Neuronal stem cell (in vitro differentiated cells): ENCODE results near the gene PIERCE2.
A peak's percentile ranks its signal among the peaks of the same experiment; 100 is the strongest.
"Not testable (repeated sequence)": the region's sequence is repeated elsewhere in the genome, so short reads cannot be mapped to it uniquely, and the experiment has no call there.

Source experiments
- DNase-seq: peaks from one replicate; pipeline ENCODE4 v3.0.0-alpha.2; 2013; ENCODE audit warnings: low spot score
- H2AFZ ChIP-seq: one replicate; pipeline ENCODE4 v1.6.1; 2013; ENCODE audit warnings: mild to moderate bottlenecking, low read length, inconsistent platforms
- H2AK5ac ChIP-seq: 2 replicates; pipeline ENCODE4 v1.6.1; 2013; ENCODE audit warnings: low read depth, mild to moderate bottlenecking, inconsistent platforms, low read length, moderate library complexity, mixed read lengths
- H2BK120ac ChIP-seq: 2 replicates; pipeline ENCODE4 v1.6.1; 2013; ENCODE audit warnings: low read depth, mild to moderate bottlenecking, inconsistent platforms, low read length, moderate library complexity, mixed read lengths
- H2BK12ac ChIP-seq: one replicate; pipeline ENCODE4 v1.6.1; 2013; ENCODE audit warnings: low read length, inconsistent platforms
- H2BK15ac ChIP-seq: 2 replicates; pipeline ENCODE4 v1.6.1; 2013; ENCODE audit warnings: mild to moderate bottlenecking, low read length, inconsistent platforms, mixed read lengths
- H2BK5ac ChIP-seq: one replicate; pipeline ENCODE4 v1.6.1; 2013; ENCODE audit warnings: inconsistent platforms, mild to moderate bottlenecking, low read length, moderate library complexity
- H3K14ac ChIP-seq: one replicate; pipeline ENCODE4 v1.6.1; 2013; ENCODE audit warnings: low read length, inconsistent platforms
- H3K18ac ChIP-seq: 2 replicates; pipeline ENCODE4 v1.6.1; 2013; ENCODE audit warnings: low read length, inconsistent platforms
- H3K23ac ChIP-seq: 2 replicates; pipeline ENCODE4 v1.6.1; 2013; ENCODE audit warnings: low read depth, mild to moderate bottlenecking, mixed read lengths, low read length, inconsistent platforms; ENCODE audit not compliant: poor library complexity
- H3K27ac ChIP-seq: replicated peaks from 3 replicates; pipeline ENCODE4 v1.5.1; 2013; ENCODE audit warnings: low read length, inconsistent platforms
- H3K27me3 ChIP-seq, 3 experiments: 2 replicates each; pipeline ENCODE4 v1.6.1; 2013; ENCODE audit warnings: low read length in 3 of 3, mild to moderate bottlenecking in 2 of 3, inconsistent platforms in 1 of 3, low read depth in 1 of 3, mixed read lengths in 1 of 3, moderate library complexity in 1 of 3; ENCODE audit not compliant: control insufficient read depth in 3 of 3, insufficient read depth in 3 of 3
- H3K36me3 ChIP-seq, 2 donors: replicated peaks in 1 of 2; 2 replicates each; pipeline ENCODE4 v1.6.1; 2013; ENCODE audit warnings: low read length in 2 of 2; ENCODE audit not compliant: control insufficient read depth in 2 of 2, insufficient read depth in 2 of 2
- H3K4ac ChIP-seq: 2 replicates; pipeline ENCODE4 v1.6.1; 2013; ENCODE audit warnings: inconsistent platforms, mild to moderate bottlenecking, low read length, moderate library complexity
- H3K4me1 ChIP-seq, 2 donors: 1 replicate in 1 of 2; 2 replicates in 1 of 2; pipeline ENCODE4 v1.6.1; 2013; ENCODE audit warnings: low read length in 2 of 2, low read depth in 1 of 2; ENCODE audit not compliant: control insufficient read depth in 2 of 2, insufficient read depth in 1 of 2
- H3K4me2 ChIP-seq: one replicate; pipeline ENCODE4 v1.6.1; 2013; ENCODE audit warnings: mild to moderate bottlenecking, low read length, inconsistent platforms; ENCODE audit not compliant: insufficient read depth, poor library complexity, severe bottlenecking
- H3K4me3 ChIP-seq, 2 donors: 2 replicates each; pipeline ENCODE4 v1.5.1; 2013; ENCODE audit warnings: low read length in 2 of 2, mild to moderate bottlenecking in 2 of 2, inconsistent platforms in 1 of 2, moderate library complexity in 1 of 2
- H3K79me1 ChIP-seq: one replicate; pipeline ENCODE4 v1.6.1; 2013; ENCODE audit warnings: low read depth, mild to moderate bottlenecking, inconsistent platforms, low read length, moderate library complexity
- H3K9ac ChIP-seq: one replicate; pipeline ENCODE4 v1.6.1; 2013; ENCODE audit warnings: mild to moderate bottlenecking, low read depth, low read length, inconsistent platforms; ENCODE audit not compliant: poor library complexity
- H3K9me3 ChIP-seq, 2 donors: replicated peaks in 1 of 2; 2 replicates each; pipeline versions ENCODE3 to v1.6.1; 2013; ENCODE audit warnings: low read length in 2 of 2, mild to moderate bottlenecking in 2 of 2, inconsistent platforms in 1 of 2, low read depth in 1 of 2, mixed read lengths in 1 of 2, moderate library complexity in 1 of 2; ENCODE audit not compliant: control insufficient read depth in 2 of 2, insufficient read depth in 1 of 2
- H4K8ac ChIP-seq: one replicate; pipeline ENCODE4 v1.6.1; 2013; ENCODE audit warnings: low read depth, mild to moderate bottlenecking, inconsistent platforms, low read length, moderate library complexity
- H4K91ac ChIP-seq: one replicate; pipeline ENCODE4 v1.6.1; 2013; ENCODE audit warnings: low read length, low read depth, mild to moderate bottlenecking, inconsistent platforms; ENCODE audit not compliant: poor library complexity
- WGBS, 2 donors: extraction: QIAGEN DNeasy Blood & Tissue Kit; methylation state at CpG; one replicate each; pipeline ENCODE4 v1.1.7; 2013; ENCODE audit warnings: missing lambda C conversion rate in 2 of 2, mixed read lengths in 1 of 2; ENCODE audit not compliant: insufficient read length in 2 of 2, insufficient replicate concordance in 1 of 2; ENCODE audit errors: extremely low coverage in 2 of 2; 5-methylcytosine and 5-hydroxymethylcytosine counted together

The PIERCE2 gene

GRCh38 chr15:55420171-55420866 is 12.0 kb downstream of the PIERCE2 start:
- Histone ChIP-seq H3K27ac (no peak overlapping the region), H2BK15ac (no peak overlapping the region), H3K79me1 (no peaks in the 10 kb centered on the region), H3K4me3 (no peak overlapping the region), H3K4me1 (no peaks in the 10 kb centered on the region), H3K14ac (no peak overlapping the region), H3K23ac (no peak overlapping the region), H2BK5ac (no peak overlapping the region), H2AFZ (no peak overlapping the region), H3K18ac (no peak overlapping the region), H3K9ac (no peak overlapping the region), H3K4me2 (no peak overlapping the region), H2BK12ac (no peak overlapping the region), H4K8ac (no peak overlapping the region), H2BK120ac (no peak overlapping the region), H3K9me3 (no peaks in the 10 kb centered on the region), H3K27me3 (no peaks in the 10 kb centered on the region), H4K91ac (no peak overlapping the region), H3K36me3 (no peaks in the 10 kb centered on the region), H2AK5ac (no peak overlapping the region), H3K4ac (no peak overlapping the region)
- no peak for DNase-seq

- no peak overlapping the region for H3K23ac ChIP-seq
- H3K14ac ChIP-seq, result no peak overlapping the region
- H2BK5ac ChIP-seq, result no peak overlapping the region
- no peaks in the 10 kb centered on the region for H3K36me3 ChIP-seq
- no peak overlapping the region for H2AK5ac ChIP-seq
- H3K4me3 ChIP-seq, result no peak overlapping the region
- no peak overlapping the region for H4K91ac ChIP-seq
- no CpG with 5 or more reads among the region's 1 CpG for WGBS, 2 donors
- no peak overlapping the region for H3K18ac ChIP-seq
- no peaks in the 10 kb centered on the region for H3K9me3 ChIP-seq
- DNase-seq, result no peak
- H3K79me1 ChIP-seq, result no peaks in the 10 kb centered on the region
- H3K4ac ChIP-seq, result no peak overlapping the region
- no peaks in the 10 kb centered on the region for H3K4me1 ChIP-seq
- no peak overlapping the region for H4K8ac ChIP-seq
- H2BK120ac ChIP-seq, result no peak overlapping the region
- H3K27ac ChIP-seq, result no peak overlapping the region
- no peak overlapping the region for H3K9ac ChIP-seq
- H2BK15ac ChIP-seq, result no peak overlapping the region
- H3K4me2 ChIP-seq, result no peak overlapping the region
- no peak overlapping the region for H2BK12ac ChIP-seq
- H3K27me3 ChIP-seq, result no peaks in the 10 kb centered on the region
- H2AFZ ChIP-seq, result no peak overlapping the region
Measured at GRCh38 chr15:55422089-55422488, 13.8 kb downstream of the PIERCE2 start.

DNA sequence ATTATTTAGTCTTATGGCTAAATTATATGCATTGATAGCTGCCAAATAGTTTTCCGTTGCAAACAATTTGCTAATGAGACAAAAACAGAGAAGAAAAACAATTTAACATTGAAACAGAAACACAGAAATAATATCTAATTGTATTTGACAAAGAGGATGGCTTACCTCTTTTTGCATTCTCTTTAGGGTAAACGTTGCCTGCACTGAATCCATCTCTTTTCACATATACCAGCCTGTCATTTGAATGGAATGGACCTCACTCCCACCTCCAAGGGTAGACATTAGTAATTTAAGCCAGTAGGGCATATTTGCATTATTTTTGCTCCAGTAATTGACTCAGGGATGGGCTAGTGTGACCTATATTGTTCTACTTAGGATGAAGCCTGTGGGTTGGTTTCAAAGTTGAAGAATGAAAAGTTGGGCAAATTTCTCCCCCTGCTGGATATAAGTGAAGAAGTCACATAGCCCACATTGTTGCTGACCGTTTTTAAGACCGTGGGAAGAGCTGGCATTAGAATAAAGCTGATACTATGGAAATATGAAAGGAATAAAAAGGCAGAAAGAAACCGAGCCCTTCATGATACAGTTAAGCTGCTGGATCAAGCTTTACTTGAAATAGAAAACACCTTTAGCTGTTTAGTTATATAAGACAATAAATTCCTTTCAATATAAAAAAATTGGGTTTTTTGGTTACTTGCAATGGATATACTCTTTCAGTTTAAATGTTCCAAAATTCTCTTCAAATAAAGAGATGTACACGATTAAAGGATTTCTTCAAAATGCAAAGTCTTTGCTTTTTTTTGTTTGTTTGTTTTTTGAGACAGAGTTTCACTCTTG is 26.9 kb downstream of the PIERCE2 start:
- no peak overlapping the region for H3K23ac ChIP-seq
- no peaks in the 10 kb centered on the region for H3K27me3 ChIP-seq
- no peak overlapping the region for H3K18ac ChIP-seq
- H3K79me1 ChIP-seq, result no peaks in the 10 kb centered on the region
- no peak overlapping the region for H4K91ac ChIP-seq
- H3K4me2 ChIP-seq, result no peak overlapping the region
- no peak overlapping the region for H3K4ac ChIP-seq
- H2BK15ac ChIP-seq, result no peak overlapping the region
- H3K9ac ChIP-seq, result no peak overlapping the region
- H3K9me3 ChIP-seq, result no peaks in the 10 kb centered on the region
- H3K36me3 ChIP-seq, result no peaks in the 10 kb centered on the region
- no peak overlapping the region for H2AK5ac ChIP-seq
- no peak overlapping the region for H2BK120ac ChIP-seq
- no peak overlapping the region for H2AFZ ChIP-seq
- H2BK12ac ChIP-seq, result no peak overlapping the region
- H3K4me1 ChIP-seq, result no peaks in the 10 kb centered on the region
- no peak overlapping the region for H3K27ac ChIP-seq
- H4K8ac ChIP-seq, result no peak overlapping the region
- H3K14ac ChIP-seq, result no peak overlapping the region
- H2BK5ac ChIP-seq, result no peak overlapping the region
- no peak overlapping the region for H3K4me3 ChIP-seq
- whole genome bisulfite sequencing, 2 donors, result no CpG with 5 or more reads among the region's 6 CpGs
- DNase-seq, result peak; percentile 33

- H2BK12ac ChIP-seq, result peak overlapping the region; percentile 22
- H3K36me3 ChIP-seq, H3K4me3 ChIP-seq, H3K27ac ChIP-seq, H2BK5ac ChIP-seq, H3K9ac ChIP-seq, DNase-seq, H3K4me1 ChIP-seq, H3K4me2 ChIP-seq, H3K23ac ChIP-seq, H3K9me3 ChIP-seq, H4K8ac ChIP-seq, H2BK15ac ChIP-seq, H3K18ac ChIP-seq, H3K27me3 ChIP-seq, H3K14ac ChIP-seq, H2AK5ac ChIP-seq, H3K4ac ChIP-seq, H2BK120ac ChIP-seq, H3K79me1 ChIP-seq, H4K91ac ChIP-seq, H2AFZ ChIP-seq: not testable (repeated sequence)
- no CpG with 5 or more reads among the region's 15 CpGs for WGBS, 2 donors
Measured at GRCh38 chr15:55443141-55443540, 34.8 kb downstream of the PIERCE2 start.
